Pons (tissue), 1 donor: ENCODE measurements around the gene CLEC4D.
A peak's percentile ranks its signal among the peaks of the same experiment; 100 is the strongest.
"Not testable (repeated sequence)": the region's sequence is repeated elsewhere in the genome, so short reads cannot be mapped to it uniquely, and the experiment has no call there.

ENCODE experiments used
- DNase-seq: peaks from one replicate; pipeline ENCODE4 v3.0.0-alpha.2; 2016; ENCODE audit warnings: low spot score

The CLEC4D gene

DNA sequence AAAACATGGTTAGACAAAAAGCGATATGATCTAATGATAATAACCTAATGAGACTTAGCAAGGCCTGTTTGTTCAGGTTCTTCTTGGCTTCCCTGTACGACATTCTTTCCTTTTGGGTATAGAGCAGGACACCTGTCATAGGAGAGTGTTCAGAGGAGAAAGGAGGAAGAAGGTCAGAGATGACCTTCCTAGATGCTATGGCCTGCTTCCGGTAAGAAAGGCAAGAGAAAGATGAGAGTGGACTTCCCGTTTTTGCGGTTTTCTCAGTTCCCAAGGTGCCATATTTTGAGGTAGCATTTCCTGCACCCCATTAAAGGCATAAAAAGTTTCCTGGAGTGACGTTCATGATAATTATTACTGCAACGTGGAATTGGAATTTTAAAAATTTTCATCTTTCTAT, 18.7 kb downstream of the CLEC4D start:
- DNase-seq: no peak

DNA sequence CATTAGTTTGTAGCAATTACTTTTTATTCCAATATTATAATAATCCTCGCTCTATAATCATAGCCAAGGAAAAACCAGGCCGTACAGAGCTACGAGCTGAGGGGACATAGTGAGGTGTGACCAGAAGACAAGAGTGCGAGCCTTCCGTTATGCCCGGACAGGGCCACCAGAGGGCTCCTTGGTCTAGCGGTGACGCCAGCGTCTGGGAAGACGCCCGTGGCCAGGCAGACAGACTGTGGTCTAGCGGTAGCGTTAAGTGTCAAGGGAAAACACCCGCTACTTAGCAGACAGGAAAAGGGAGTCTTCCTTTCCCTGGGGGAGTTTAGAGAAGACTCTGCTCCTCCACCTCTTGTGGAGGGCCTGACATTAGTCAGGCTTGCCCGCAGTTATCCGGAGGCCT, 24.5 kb downstream of the CLEC4D start:
- DNase-seq: not testable (repeated sequence)

DNA sequence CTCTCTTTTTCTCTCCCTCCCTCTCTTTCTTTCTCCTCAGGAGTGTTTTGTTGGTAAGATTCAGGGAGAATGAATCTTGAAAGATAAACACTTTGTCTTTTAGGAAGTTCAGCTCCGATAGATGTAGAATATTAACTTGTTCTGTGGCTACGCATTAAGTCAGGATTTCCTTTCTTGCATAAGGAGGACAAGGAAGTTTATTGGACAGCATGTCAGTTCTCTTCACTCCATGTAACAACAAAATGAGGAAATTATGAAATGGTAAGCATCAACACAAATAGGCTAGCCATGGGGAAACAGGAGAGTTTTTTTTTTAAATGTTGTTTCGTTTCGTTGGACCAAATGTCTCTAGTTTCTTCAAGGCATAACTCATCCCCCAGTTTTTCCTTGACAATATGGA, 27.5 kb downstream of the CLEC4D start, which contains the start of gene CLEC4E:
TSS of gene CLEC4E (minus strand) at position 75 of the 400 bp plus-strand sequence. CDS start 108 bp downstream, outside the sequence.
- DNase-seq: peak; percentile 5

DNA sequence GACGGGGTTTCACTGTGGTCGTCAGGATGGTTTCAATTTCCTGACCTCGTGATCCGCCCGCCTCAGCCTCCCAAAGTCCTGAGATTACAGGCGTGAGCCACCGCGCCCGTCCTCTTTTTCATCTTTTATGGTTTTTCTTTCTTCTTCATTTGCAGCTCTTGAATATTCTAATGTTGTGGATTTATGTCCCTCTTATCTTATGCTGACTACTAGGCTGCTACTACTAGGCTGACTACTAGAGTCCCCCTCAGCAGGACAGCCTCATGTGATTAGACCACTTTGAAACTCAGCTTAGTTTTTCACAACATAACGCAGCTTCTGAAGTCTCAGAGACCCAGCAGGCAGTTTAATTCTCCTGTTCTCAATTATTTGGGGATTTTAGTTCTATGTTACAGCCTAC, 28.3 kb downstream of the CLEC4D start:
- no peak for DNase-seq

DNA sequence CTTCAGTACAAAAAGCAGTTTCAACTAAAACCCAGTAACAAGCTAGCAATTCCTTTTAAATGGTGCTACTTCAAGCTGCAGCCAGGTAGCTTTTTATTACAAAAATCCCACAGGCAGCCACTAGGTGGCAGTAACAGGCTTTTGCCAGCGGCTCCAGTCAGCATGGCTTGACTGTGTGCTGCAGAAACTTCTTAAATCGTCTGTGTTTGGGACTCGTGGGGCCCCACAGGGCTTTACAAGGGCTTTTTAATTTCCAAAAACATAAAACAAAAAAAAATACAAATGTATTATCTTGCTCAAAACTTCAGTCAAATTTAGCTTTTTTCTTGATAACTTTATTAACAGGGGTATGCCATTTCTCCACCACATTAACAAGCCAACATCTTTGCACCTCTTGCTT, 31.0 kb downstream of the CLEC4D start:
- peak; percentile 65 for DNase-seq

DNA sequence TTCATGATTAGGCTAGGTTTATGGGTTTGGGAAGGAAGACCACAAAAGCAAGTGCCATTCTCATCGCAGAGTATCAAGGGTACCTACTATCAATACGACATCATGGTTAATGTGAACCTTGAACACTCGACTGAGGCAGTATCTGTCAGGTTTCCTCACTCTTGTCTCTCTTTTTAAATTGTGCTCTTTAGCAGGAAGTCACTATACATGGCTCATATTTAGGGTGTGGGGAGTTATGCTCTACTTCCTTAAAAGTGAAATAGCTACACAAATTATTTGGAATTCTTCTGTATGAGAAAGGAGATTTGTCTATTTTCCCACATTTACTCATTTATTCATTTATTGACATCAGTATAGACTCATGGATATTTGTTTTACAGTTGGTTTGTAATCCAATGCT, 33.3 kb downstream of the CLEC4D start:
- DNase-seq: no peak

DNA sequence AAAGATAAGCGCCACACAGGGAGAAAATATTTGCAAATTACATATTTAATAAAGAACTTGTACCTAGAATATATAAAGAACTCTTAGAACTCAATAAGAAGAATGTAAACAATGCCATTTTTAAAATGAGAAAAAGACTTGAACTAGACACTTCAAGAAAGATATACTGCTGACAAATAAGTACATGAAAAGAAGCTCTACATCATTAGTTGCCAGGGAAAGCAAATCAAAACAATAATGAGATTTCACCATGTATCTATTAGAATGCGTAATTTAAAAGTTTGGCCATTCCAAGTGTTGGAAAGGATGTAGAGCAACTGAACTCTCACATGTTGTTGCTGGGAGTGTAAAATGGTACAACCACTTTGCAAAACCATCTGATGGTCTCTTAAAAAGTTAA, 34.3 kb downstream of the CLEC4D start:
- no peak for DNase-seq

DNA sequence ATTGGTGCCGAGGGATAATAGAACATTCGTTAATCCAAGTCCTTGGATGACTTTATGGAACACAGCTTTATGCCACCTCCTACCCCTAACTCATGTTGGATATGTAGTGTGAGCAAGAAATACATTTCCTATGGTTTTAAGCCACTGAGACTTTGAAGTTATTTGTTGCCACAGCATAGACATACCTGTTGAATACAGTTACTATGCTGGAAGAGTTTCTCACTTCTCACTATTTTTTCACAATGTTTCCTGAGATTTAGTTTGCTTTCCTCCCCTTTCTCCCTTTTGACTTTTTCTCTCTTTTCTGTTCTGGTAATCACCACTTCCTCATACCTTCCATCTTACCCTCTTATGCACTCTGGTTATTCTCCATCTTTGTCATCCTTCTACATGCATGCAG, 34.9 kb downstream of the CLEC4D start:
- no peak for DNase-seq

DNA sequence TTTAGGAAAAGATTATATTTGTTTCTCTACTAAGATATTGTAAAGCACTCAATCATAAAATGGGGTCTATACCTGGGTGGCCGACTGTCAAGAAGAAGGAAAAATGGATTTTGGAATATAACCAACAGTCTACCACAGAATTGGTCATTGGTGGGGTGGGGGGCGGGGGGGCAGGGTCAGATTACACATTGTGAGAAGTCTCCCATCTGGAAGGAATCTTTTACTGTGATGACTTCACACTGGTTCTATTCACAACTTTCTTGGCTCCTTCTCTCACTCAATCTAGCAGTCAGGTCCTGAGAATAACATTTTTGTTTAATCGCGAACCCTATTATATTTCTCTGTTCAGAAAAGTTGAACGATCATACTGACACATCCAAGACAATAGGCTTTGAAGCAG, 36.1 kb downstream of the CLEC4D start:
- no peak for DNase-seq

DNA sequence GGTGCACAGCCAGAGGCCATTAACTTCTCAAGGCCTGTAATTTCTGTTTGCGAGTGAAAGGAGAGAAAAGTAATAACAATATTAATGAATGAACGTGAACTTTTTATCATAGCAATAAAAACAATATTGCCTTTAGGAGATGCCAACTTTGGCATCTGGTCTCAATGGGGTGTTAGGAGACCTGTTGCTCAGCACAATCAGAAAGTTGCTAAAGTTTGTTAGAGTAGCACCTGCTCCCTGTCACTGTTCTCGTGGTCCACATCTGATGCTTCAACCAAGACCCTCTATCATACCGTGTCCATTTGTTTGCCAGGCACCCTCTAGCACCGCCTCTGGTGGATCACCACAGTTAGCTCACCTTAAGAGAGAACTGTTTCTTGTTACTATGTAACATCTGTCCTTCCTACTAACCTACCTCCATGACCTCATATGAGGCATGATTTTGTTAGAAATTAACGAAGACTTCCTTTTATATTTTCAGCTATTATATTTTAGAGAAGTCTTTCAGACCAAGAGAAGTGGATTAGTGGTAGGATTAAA, 39.9 kb downstream of the CLEC4D start:
- DNase-seq: no peak

DNA sequence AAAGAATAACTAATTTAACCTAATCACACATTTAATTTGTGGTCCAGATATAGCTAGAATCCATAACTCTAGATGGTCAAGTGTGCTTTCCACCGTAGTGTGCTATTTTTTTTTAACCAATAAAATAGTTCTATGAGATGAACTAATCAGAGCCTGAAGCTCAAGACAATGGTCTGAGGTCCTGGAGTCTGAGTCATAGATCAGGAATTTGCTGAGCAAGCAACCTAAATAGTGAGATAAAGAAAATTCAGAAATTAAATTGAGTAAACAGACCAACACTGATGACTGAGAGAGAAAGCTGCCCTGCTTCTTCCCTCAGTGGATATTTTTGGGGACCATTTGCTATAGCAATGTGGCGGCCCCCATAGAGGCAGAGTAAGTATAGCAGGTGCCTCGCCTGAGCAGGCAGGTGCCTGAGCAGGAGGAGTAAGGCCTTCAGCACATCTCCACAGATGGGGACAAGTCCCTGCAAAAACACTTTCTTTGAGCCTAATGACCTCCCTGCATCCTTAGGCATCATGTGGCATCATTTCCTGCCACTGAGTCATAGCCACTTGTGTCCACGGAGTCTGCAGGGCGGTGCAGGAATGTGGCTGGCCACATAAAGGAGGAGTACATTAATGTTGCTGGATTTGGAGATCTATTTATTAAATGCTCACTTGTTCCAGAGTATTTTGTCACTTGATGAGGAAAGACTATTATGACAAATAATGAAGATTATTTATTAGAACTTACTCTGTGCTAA, 41.3 kb downstream of the CLEC4D start:
- no peak for DNase-seq

DNA sequence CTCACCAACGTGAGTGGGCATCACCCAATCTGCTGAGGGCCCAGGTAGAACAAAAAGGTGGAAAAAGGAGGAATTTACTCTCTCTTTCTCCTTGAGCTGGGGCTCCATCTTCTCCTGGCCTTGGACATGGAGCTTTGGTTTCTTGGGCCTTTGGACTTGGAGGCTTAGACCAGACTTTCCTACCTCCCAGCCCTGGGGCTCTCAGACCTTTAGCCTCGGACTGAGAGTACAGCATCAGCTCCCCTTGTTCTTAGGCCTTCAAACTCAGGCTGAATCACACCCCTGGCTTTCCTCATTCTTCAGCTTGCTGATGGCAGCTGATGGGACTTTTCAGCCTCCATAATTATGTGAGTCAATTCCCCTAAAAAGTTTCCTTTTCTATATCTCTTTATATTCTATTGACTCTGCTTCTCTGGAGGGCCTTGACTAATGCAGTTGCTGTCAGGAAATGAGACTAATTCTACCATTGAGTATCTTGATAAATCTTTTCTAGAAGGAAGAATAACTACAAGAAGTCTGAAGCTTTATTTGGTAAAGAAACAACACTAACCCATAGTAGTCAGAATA, 43.3 kb downstream of the CLEC4D start:
- no peak for DNase-seq

DNA sequence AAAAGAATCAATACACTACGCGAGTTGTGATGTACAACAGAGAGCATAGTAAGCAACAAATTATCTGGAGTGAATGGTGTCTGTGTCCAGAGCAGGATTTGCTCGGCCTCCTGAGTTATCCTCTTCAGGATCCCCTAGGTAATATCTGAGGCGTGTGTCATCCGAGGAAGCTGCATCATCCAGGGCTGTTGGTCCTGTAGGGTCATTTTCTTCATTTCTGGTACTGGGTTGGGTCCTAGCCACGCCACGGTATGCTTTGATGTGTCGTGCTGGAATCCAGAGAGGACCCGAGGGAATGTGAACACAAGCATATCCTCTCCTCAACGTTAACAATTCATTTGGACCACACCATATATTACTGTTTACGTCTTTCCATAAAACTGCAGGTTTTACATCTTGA, 46.4 kb downstream of the CLEC4D start:
- no peak for DNase-seq

DNA sequence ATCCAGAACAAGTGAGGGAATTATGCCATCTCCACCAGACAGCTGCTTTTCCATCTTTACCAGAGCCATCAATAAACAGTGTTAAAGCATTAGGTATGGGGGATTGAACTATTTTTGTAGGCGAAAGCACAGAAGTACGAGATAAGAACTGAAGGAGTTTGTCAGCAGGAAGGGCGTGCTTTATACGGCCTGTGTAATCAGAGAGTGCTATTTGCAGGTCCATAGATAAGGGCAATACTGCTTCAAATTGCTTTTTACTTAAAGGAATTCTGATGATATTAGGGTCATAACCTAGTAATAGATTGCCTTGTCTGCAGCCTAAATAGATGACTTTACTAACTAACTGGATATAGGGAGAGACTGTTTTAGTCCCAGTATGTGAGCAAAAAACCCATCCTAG, 47.7 kb downstream of the CLEC4D start:
- DNase-seq: no peak

DNA sequence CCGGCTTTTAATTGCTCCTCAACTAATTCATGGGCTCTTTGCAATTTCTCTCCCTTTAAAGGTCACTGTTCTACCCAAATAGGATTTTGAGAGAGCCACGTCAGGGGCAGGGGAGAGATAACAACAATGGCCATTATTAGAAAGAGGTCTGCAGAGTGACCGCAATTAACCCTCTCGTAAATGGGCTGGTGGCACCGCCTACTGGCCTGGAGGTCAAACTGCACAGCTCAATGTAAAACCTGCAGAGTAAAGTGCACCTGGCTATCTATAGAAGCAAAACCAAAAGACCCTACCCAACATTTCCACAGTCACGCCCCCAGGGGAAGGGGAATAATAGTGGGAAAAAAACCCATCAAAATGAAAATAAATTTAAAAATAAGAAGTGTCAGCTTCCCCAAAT, 49.0 kb downstream of the CLEC4D start:
- no peak for DNase-seq

DNA sequence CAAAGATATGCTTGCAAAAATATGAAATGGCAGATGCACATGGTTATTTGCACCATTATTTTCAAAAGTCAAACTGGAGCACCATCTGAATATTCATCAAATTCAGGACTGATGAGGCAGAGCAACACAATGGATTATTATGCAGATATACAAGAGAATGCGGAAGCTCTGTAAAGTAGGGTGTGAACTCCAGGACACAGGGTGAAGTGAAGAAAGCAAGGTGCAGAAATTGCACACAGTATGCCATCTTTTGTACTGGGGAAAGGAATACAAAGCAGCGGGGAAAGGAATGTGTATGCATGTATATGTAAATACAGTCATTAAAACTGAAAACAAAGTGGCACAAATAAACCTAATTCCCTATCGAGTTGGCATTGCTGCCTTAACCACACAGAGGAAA, 50.1 kb downstream of the CLEC4D start:
- DNase-seq: no peak

DNA sequence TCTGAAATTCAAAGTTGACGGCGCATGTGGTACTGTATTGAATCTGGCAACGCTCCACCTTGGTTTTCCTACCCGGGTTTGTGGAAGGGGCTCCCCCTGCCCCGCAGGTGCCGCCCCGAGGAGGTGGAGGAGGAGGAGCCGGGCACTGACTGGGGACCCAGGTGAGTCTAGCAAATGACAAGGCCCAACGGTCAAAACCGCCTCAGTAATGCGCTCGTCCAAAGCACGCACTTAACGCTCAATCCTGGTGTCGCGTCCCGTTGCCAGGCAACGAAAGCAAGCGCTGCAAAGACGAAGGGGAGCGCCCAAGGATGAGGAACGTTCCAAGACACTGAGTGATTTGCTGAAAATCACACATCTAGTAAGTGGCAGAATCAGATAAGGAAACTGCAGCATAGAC, 51.4 kb downstream of the CLEC4D start:
- DNase-seq: no peak

DNA sequence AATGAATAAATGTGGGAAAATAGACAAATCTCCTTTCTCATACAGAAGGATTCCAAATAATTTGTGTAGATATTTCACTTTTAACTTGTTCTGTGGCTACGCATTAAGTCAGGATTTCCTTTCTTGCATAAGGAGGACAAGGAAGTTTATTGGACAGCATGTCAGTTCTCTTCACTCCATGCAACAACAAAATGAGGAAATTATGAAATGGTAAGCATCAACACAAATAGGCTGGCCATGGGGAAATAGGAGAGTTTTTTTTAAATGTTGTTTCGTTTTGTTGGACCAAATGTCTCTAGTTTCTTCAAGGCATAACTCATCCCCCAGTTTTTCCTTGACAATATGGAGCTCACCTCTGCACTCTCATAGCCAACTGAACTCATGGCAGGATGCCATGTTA, 52.7 kb downstream of the CLEC4D start:
- DNase-seq: not testable (repeated sequence)

DNA sequence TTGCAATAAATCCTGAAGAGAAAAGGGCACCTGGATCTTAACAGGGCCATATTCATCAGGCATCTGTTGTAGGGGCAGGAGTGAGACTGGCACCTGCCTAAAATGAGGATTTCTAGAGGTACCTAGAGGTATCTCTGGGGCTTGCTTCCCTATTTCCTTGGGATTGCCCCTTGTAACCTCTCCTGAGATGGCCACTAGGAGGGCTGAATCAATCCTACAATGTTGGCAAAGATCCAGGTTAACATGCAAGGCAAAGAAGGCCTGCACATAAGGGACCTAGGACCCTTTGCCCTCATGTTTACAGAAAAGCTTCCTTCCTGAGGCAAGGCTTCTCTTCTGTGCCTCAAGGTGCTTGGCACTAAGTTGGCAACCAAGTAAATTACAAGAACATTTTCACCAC, 53.2 kb downstream of the CLEC4D start:
- DNase-seq: no peak
